ENCODE results near the gene RNASE8.
A peak's percentile ranks its signal among the peaks of the same experiment; 100 is the strongest.

Gene RNASE8

DNA sequence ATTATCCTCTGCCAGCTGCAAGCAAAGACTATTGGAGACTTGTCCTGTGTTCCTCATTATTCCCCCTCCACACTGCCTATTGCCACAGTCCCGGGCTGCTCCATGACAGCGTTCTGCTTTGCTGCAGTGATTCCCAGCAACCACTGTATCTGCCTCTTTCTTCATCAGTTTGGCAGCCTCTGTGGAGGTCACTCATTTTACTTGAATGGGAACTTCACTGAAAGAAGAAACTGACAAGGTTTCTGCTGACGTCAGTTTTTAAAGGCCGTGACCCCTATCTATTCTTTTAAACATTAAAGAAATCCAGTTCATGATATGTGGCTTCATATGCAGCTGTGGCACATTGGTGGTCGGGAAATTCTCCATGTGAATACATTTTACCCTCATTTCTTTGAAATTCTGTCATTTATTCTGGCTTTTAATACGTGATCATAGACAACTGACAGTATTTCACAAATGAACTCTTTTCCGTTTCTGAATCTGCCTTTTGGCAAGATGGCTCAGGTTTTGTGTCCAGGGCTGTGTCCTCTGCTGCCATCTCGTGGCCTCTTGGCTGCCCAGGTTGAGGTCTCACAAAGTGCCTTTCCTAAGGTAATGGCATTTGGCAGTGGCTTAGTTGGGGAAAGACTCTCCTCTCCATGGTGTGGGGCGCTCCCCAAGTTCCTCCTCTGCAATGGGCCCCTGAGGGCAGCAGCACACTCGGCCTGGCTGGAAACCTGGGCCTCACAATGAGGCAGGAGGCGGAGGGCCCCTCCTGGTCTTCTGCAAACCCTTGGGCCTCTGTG is 49.1 kb downstream of the RNASE8 start:
- peak; percentile 73 for DNase-seq (ENCODE audit: low spot score)

DNA sequence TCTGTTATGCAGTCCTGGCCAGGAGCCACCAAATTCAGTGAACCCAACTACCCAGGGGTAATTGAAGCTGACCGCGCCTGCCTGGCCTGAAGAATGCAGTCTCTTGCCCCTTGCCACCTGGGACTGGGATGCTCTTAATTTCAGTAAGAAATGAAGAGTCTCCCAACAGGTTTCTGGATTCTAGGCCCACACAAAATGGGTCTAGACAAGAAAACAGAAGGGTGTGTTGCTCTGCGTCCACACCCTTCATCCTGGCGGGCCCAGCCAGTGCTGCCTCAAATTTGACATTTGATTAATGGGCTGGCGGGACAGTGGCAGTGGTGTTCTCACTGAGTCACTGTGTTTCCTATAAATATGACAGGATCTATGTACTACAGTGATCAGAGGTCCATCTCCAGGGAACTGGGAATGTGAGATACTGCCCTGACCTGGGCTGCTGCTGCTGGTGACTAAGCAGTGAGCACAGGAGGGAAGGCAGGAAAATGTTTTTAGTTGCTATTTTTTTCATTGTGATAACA is 49.7 kb downstream of the RNASE8 start:
- DNase-seq (ENCODE audit: low spot score), result no peak
